GM12875 (cell line): ENCODE results near the gene WNT3A.

Experiments
- H3K4me3 ChIP-seq: one replicate; pipeline ENCODE4 v1.5.1; 2011; ENCODE audit warnings: low read depth, low read length, control low read depth
- TF ChIP-seq, protein P1 (sequence below): IDR thresholded peaks from 2 replicates; pipeline ENCODE4 v1.5.1; 2011; ENCODE audit warnings: low read depth, mild to moderate bottlenecking, control low read depth, inconsistent platforms, low read length, moderate library complexity, borderline replicate concordance; ENCODE audit not compliant: insufficient read depth

WNT3A gene

DNA sequence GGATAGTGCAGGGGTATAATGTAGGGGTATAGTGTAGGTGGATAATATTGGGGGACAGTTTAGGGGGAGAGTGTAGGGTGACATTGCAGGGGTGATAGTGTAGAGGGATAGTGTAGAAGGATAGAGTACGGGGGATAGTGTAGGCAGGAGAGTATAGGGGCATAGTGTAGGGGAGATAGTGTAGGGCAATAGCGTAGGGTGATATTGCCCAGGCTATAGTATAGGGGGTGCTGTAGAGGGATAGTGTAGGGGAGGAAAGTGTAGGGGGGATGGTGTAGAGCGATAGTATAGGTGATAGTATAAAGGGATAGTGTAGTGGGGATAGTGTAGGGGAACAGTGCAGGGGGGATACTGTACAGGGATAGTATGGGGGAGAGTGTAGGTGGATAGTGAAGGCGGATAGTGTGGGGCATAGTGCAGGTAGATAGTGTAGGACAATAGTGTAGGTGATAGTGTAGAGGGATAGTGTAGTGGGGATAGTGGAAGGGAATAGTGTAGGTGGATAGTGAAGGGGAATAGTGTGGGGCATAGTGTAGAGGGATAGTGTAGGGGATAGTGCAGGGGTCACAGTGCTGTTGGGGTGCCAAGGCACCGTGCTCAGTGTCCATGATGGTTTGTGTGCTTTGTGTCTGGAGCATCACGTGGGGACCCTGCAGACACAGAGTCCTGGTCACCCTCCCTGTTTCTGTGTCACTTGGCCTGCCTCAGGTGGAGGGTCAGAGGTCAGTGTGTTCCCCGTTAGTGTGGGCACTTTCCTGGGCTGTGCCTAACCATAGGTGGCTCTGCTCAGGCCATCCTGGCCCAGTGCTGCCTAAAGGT is 65.2 kb downstream of the WNT3A start:
- H3K4me3 ChIP-seq, result no peak overlapping the region
- TF ChIP-seq, protein P1, sequence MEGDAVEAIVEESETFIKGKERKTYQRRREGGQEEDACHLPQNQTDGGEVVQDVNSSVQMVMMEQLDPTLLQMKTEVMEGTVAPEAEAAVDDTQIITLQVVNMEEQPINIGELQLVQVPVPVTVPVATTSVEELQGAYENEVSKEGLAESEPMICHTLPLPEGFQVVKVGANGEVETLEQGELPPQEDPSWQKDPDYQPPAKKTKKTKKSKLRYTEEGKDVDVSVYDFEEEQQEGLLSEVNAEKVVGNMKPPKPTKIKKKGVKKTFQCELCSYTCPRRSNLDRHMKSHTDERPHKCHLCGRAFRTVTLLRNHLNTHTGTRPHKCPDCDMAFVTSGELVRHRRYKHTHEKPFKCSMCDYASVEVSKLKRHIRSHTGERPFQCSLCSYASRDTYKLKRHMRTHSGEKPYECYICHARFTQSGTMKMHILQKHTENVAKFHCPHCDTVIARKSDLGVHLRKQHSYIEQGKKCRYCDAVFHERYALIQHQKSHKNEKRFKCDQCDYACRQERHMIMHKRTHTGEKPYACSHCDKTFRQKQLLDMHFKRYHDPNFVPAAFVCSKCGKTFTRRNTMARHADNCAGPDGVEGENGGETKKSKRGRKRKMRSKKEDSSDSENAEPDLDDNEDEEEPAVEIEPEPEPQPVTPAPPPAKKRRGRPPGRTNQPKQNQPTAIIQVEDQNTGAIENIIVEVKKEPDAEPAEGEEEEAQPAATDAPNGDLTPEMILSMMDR, result no peak

GRCh38 chr1:228072658-228073043 is 65.9 kb downstream of the WNT3A start:
- TF ChIP-seq, protein P1, result no peak
- no peak overlapping the region for H3K4me3 ChIP-seq

- no peak overlapping the region for H3K4me3 ChIP-seq
- TF ChIP-seq, protein P1, result no peak
Observed at GRCh38 chr1:228073061-228073856, 66.5 kb downstream of the WNT3A start.

GRCh38 chr1:228073857-228074545 is 67.2 kb downstream of the WNT3A start:
- H3K4me3 ChIP-seq, result no peak overlapping the region
- TF ChIP-seq, protein P1, result no peak

DNA sequence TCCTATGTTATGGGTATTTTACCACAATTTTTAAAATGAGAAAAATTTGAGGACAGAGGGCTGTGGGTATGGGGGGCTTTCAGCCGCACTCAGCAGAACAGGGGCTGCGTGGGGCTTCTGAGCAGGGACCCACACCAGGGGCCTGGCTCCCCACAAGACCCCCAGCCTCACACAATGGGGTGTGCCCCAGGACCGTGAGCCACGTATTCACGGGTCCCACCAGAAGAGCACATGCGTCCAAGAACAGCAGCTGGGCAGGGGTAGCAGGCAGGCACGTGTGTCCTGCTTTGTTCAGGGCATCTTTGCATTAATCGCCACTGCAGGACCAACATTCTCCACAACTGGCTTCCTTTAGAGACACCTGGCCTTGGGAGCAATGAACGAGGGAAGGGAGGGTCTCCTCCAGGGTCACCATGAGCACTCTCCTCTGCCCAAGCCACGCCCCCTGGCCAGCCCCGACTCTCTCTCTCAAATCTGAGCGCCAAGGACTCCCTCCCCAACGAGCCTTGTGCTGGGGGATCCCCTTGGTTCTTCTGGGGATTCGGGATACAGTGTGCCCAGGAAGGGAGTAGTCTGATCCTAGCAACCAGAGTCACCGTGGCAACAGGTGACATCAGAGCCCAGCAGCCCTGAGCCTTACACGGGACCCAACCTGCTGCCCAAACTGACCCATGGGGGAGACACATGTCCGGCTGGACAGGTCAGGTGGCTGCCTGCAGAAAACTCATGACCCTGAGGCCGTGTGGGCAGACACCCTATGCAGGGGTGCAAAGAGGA is 68.3 kb downstream of the WNT3A start:
- TF ChIP-seq, protein P1, result no peak
- H3K4me3 ChIP-seq, result no peak overlapping the region

DNA sequence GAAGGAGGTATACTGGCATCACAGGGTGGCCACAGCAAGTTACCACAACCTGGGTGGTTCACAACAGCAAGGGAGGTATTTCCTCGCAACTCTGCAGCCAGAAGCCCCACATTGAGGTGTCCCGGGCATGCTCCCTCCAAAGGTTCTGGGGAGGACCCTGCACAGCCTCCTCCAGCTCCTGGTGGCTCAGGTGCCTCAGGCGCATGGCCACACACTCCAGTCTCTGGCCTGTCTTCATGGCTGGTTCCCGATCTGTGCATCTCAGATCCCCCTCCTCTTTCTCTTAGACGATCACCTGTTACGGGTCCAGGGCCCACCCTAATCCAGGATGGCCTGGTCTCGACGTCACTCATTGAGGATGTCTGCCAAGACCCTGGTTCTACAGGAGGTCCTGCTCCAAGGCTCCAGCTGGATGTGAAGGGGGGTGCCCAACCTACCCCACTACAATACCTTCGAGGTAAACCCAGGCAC is 69.0 kb downstream of the WNT3A start:
- TF ChIP-seq, protein P1, result no peak
- H3K4me3 ChIP-seq, result no peak overlapping the region
